Dermis blood vessel endothelial cell (primary cell): Measurements from ENCODE around the gene CORO2B. TPM values are rescaled to one million over a fixed set of nuclear protein-coding genes. Genes with fewer than 3 reads are reported as not detected.

Experiments
- DNase-seq: peaks from one replicate; pipeline ENCODE4 v3.0.0; 2010
- total RNA-seq: library from RNA; depleted of rRNA; stranded (reverse); fragments of >200 nt; gene quantifications from 2 replicates; pipeline ENCODE4 v1.2.3, GENCODE V29; 2014

CORO2B gene, protein sequence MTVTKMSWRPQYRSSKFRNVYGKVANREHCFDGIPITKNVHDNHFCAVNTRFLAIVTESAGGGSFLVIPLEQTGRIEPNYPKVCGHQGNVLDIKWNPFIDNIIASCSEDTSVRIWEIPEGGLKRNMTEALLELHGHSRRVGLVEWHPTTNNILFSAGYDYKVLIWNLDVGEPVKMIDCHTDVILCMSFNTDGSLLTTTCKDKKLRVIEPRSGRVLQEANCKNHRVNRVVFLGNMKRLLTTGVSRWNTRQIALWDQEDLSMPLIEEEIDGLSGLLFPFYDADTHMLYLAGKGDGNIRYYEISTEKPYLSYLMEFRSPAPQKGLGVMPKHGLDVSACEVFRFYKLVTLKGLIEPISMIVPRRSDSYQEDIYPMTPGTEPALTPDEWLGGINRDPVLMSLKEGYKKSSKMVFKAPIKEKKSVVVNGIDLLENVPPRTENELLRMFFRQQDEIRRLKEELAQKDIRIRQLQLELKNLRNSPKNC
- 1.0 and 1.4 TPM in 2 replicates for total RNA-seq

- DNase-seq = peak; percentile 29
Measured at GRCh38 chr15:68578980-68579935, at the start of gene CORO2B. Gene CORO2B, plus strand, starts transcription at chr15:68578993. Its CDS starts 270 bp downstream, at chr15:68579263.

DNA sequence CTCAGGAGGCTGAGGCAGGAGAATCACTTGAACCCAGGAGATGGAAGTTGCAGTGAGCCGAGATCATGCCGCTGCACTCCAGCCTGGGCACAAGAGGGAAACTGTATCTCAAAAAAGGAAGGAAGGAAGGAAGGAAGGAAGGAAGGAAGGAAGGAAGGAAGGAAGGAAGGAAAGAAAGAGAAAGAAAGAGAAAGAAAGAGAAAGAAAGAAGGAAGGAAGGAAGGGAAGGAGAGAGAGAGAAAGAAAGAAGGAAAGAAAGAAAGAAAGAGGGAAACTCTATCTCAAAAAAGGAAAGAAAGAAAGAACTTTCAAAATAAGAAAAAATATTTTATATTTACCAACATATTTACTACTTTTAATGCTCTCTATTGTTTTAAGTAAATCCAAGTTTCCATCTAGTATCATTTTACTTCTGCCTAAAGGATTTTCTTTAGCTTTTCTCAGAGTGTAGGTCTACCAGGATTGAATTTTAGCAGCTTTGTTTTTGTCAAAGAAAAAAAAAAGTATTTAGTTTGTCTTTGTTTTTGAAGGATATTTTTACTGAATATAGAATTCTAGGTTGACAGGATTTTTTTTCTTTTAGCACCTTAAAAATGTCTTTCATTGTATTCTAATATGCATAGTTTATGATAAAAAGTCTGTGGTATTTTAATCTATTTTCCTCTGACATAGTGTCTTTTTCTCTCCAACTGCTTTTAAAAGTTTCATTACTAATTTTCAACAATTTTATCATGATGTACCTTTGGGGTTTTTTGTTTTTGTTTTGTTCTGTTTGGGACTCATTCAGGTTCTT is 47.2 kb upstream of the CORO2B start:
- DNase-seq = no peak

- no peak for DNase-seq
Measured at GRCh38 chr15:68536331-68537095, 42.3 kb upstream of the CORO2B start.

- no peak for DNase-seq
Measured at GRCh38 chr15:68537097-68537496, 41.7 kb upstream of the CORO2B start.

DNA sequence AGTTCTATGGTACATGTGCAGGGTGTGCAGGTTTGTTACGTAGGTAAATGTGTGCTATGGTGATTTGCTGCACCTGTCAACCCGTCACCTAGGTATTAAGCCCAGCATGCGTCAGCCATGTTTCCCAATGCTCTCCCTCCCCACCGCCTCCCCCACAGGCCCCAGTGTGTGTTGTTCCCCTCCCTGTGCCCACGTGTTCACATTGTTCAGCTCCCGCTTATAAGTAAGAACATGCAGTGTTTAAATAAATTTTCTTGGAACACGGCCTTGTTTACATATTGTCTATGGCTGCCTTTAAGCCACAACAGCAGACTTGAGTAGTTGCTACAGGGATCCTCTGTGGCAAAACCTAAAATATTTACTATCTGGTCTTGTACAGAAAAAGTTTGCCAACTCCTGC is 41.3 kb upstream of the CORO2B start:
- no peak for DNase-seq

DNA sequence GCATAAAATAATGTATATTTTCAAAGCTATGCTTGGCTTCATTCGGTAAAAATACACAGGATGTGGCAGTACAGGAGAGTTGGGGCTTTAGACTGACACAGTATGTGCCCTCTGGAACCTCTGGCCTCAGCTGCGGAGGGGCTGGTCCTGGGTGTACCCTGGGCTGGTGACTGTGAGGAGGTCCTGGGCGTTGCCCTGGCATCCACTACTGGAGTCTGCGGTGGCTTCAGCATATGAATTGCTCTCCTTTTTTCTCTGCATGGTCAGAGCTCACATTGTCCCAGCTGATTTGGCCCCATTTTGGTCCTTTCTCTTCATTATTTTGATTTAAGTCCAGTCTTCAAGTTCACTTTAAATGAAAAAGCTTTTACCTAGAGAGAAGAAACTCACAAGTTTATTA is 40.5 kb upstream of the CORO2B start:
- DNase-seq = no peak

DNA sequence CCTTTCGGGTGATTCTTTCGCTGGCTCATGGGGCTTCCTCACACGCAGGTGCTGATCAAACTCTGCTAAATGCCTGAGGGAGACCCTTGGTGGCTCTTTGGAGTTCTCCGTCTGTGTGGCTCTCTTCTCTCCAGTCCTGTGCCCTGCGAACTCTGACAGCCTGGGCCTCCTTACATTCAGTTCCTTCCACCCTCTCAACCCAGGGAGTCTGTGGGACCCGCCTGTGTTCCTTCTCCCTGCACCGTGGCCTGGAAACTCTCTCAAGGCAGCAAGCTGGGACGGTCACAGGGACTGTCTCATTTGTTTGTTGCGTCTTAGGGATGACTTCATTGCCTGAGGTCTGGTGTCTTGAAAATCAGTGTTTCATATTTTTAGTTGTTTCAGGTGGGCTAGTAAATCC is 37.0 kb upstream of the CORO2B start:
- DNase-seq = no peak

GRCh38 chr15:68542348-68542747 is 36.4 kb upstream of the CORO2B start:
- no peak for DNase-seq

- no peak for DNase-seq
Measured at GRCh38 chr15:68542771-68543164, 36.0 kb upstream of the CORO2B start.

- DNase-seq = peak; percentile 90
Measured at GRCh38 chr15:68543165-68544008, 35.4 kb upstream of the CORO2B start.

GRCh38 chr15:68546318-68546717 is 32.5 kb upstream of the CORO2B start:
- no peak for DNase-seq

DNA sequence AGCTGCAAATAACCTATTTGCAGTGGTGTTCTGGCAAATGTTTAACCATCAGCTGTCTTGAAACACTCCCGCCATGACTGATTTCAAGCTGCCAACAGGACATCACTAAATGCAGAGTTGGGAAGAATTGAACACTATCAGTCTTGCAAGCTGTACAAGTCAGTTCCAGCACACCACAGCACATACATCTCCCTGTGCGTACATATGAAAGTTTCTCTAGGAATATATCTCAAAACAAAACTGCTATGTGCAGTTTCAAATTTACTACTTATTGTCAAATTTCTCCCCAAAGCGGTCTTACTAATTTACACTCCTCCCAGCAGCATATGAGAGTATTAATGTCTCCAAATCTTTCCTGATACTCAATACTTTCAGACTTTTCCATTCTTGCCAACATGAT is 30.4 kb upstream of the CORO2B start:
- DNase-seq = no peak

- DNase-seq = no peak
Measured at GRCh38 chr15:68550004-68550403, 28.8 kb upstream of the CORO2B start.

DNA sequence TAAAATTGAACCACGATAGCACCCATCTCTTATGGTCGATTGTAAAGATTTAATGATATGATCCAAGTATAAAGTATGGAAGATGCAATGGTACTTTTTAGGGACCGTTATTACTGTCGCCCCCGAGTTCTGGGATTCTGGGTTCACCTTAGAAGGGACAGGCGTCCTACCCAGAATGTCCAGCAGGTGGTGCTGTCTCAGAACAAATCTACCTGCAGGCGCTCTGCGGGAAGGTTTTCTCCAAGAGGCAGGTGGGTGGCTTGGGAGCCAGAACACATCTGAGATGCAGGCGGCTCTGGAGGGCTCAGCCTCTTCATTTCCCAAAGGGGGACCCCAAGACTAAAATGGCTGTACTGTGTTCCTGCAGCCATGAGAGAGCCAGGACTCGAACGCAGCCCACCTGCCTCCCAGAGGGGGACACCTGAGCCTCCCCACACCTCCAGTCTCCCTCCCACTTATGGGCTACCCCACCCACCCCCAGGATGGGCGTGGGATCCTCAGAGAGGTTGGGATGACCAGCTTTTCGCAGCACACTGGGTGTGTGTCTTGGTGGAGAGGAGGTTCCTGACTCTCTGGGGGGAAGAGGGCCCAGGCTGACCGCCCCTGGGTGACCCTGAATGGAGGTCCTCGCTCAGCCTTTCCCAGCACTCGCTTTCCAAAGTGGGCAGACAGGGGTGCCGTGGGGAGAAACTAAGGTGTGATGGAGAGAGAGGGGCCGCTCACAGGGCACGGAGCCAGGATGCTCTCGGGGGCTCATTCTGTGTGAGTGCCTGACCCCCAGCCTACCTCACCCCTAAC is 28.1 kb upstream of the CORO2B start:
- peak; percentile 78 for DNase-seq

GRCh38 chr15:68551296-68551635 is 27.5 kb upstream of the CORO2B start:
- no peak for DNase-seq

GRCh38 chr15:68552344-68552743 is 26.4 kb upstream of the CORO2B start:
- DNase-seq = no peak

- DNase-seq = peak; percentile 40
Measured at GRCh38 chr15:68552773-68553172, 26.0 kb upstream of the CORO2B start.

GRCh38 chr15:68553314-68553993 is 25.3 kb upstream of the CORO2B start:
- DNase-seq = no peak

DNA sequence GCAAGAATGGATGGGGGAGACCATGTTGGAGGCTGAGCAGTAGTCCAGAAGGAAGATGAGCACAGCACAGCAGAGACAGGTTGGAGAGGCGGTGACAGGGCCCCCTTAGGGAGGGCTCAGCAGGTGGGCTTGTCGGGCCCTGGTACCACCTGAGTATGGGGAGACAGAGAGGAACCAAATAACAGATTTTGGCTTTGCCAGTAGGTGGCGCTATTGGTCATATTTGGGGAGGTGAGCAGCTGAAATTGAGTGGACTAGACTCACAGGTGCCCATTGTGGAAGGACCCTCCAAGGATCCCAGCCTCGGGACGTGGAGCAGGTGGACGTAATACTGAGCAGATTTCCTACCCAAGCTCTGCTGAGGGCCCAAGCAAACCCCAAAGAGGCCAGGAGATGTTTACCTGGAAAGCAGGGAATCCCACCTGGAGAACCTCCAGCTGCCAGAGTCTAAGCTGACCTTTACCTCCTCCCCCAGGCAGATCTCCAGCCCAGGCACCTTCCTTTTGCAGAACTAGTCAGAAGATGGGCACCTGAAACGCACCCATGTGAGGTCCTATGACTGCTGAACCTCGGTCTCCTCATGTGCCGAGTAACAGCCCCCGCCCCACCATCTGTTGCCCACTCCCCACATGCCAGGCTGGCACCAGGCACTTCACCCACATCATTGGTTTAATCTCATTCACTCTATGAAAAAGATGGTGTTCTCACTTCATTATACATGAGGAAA is 24.6 kb upstream of the CORO2B start:
- DNase-seq = peak; percentile 84
